ENCODE results near the gene CTDNEP1. TPM values are rescaled to one million over a fixed set of nuclear protein-coding genes. Genes with fewer than 3 reads are reported as not detected.
A peak's percentile ranks its signal among the peaks of the same experiment; 100 is the strongest.

Gene CTDNEP1
- total RNA-seq, 1 donor from 2014 or later, result 73.5 TPM

- no peak for DNase-seq (ENCODE audit: extremely low read depth, low read depth, low spot score)
Measured at GRCh38 chr17:7216242-7217112, 35.1 kb downstream of the CTDNEP1 start.

GRCh38 chr17:7215652-7216180 lies 35.8 kb downstream of the CTDNEP1 start:
- DNase-seq (ENCODE audit: extremely low read depth, low read depth, low spot score), result no peak

DNA sequence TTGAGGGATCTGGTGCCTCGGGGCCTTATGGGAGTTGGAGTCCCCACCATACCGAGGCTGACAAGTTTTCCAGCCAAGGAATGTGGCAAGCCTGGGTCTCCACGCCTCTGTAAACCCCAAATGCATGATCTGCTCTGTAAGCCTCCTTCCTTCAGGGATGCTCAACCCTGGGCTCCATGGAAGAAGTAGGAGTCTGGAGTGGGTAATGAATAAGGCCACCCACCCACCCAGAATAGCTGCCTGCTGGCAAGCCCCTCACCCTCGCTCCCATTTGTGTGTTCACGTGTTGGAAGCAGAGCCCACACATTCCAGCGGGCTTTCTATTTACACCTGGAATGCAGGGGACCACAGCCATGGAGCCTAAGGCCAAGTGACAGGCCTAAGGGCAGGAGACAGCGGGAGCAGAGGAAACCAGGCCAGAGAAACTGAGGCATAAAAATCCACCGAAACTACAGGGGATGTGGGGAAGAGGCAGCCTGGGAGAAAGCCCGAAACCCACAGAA lies 36.3 kb downstream of the CTDNEP1 start:
- no peak for DNase-seq (ENCODE audit: extremely low read depth, low read depth, low spot score)

- DNase-seq (ENCODE audit: extremely low read depth, low read depth, low spot score), result no peak
Measured at GRCh38 chr17:7214300-7215135, 37.0 kb downstream of the CTDNEP1 start.

GRCh38 chr17:7213895-7214299 lies 37.6 kb downstream of the CTDNEP1 start:
- no peak for DNase-seq (ENCODE audit: extremely low read depth, low read depth, low spot score)

DNA sequence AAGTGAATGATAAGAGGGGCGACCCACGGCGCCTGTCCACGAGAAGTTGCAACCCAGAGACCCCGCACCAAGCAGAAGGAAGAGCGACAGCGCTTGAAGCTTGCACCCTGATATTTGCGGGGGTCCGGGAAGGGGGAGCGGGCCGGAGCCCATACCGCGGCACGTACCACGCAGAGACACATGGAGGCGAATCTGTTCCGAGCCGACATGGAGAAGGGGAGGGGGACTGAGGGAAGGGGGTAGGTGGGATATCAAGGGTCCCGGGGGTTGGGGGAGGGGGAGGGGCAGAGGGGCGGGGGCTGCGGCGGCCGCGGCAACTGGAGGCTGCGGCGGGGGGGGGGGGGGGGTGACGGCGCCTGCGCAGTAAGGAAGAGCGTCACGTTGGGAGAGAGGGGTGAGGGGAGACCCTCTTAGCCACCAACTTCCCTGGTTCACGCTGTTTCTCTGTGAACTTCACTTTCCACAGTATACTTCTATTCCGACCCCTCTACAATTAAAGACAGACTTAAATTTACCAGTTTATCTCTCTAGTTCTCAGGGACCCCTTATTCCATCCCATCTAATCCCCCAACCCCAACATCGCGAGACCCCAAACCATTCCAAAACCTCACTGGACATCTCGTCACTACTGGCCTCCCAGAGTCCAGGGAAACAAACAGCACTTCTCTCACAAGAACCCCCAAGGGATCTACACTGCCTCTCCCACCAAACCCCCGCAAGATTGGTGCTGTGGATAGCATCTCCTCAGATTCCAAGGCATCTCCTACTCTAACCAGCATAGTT lies 39.9 kb downstream of the CTDNEP1 start:
- no peak for DNase-seq (ENCODE audit: extremely low read depth, low read depth, low spot score)

- DNase-seq (ENCODE audit: extremely low read depth, low read depth, low spot score), result no peak
Measured at GRCh38 chr17:7208754-7209460, 42.6 kb downstream of the CTDNEP1 start.

GRCh38 chr17:7208027-7208571 lies 43.4 kb downstream of the CTDNEP1 start:
- DNase-seq (ENCODE audit: extremely low read depth, low read depth, low spot score), result no peak

DNA sequence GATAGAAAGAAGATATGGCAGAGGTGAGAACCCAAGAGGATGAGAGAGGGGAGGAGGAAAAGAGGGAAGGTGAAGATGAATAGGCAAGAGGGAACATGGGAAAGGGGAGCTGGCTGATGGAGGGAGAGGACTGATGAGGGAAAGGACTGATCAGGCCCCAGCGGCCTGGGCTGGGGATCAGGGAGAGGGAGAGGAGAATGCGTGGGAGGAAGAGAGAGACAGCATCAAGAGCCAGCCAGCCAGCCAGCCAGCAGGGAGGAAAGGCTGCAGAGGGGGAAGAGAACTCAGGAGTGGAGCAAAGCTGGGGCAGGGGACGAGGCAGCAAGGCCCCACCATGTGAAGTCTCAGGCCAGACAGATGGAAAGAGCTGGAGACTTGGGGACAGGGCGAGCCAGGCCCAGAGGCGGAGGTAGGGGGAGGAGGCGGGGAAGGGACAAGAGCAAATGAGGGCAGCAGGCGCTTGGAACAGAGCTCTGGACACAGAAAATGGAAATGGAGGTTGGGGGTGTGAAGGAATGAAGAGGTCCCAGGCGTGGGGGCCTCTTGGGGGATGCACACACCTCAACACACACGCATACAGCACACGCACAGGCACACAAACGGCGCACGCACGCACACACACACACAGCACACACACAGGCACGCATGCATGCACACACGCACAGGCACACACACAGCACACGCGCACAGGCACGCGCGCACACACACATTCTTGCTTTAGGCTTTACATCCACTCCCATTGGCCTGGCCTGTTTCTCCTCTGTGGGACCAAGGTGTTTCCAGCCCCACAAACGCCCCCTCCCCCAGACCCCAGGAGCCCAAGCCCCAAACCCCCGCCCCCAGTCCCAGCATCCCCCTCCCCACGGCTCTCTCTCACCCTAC lies 44.2 kb downstream of the CTDNEP1 start:
- no peak for DNase-seq (ENCODE audit: extremely low read depth, low read depth, low spot score)

GRCh38 chr17:7205561-7205960 lies 46.0 kb downstream of the CTDNEP1 start:
- no peak for DNase-seq (ENCODE audit: extremely low read depth, low read depth, low spot score)

- DNase-seq (ENCODE audit: extremely low read depth, low read depth, low spot score), result peak; percentile 23
Measured at GRCh38 chr17:7204828-7205461, 46.6 kb downstream of the CTDNEP1 start.

- no peak for DNase-seq (ENCODE audit: extremely low read depth, low read depth, low spot score)
Measured at GRCh38 chr17:7204336-7204735, 47.2 kb downstream of the CTDNEP1 start.

DNA sequence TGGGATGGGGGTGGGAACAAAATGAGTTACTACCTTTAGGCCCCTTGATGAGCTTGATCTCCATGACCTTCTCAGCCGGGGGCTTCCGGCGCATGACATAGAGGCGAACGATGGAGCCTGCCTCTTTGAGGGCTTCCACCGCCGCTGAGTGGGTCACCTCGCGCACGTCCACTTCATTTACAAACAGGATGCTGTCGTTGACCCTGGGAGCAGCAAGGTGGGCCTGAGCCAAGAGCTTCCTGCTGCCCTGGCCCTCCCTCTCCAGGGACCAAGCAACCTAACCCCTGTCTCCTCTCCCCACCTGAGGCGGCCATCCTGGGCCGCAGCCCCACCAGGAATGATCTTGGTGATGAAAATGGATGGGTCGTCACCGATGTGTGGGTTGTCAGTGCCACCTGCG lies 48.1 kb downstream of the CTDNEP1 start:
- DNase-seq (ENCODE audit: extremely low read depth, low read depth, low spot score), result no peak

GRCh38 chr17:7196651-7197401 lies 54.7 kb downstream of the CTDNEP1 start:
- DNase-seq (ENCODE audit: extremely low read depth, low read depth, low spot score), result no peak

GRCh38 chr17:7195971-7196370 lies 55.6 kb downstream of the CTDNEP1 start:
- DNase-seq (ENCODE audit: extremely low read depth, low read depth, low spot score), result no peak
